Transverse colon (tissue), 4 donors: ENCODE results near the gene GCNT2. TPM values are rescaled to one million over a fixed set of nuclear protein-coding genes. Genes with fewer than 3 reads are reported as not detected.

Experiments
- DNase-seq: peaks from one replicate; pipeline ENCODE4 v3.0.0-alpha.2; 2019
- H3K27ac ChIP-seq, 4 donors: fragments of 200-600 bp; sonication (generic); 2 replicates each; pipeline ENCODE4 v1.5.1; 2016 to 2018; ENCODE audit warnings: inconsistent platforms in 4 of 4
- H3K27me3 ChIP-seq: fragments of 200-600 bp; sonication (generic); 2 replicates; pipeline ENCODE4 v1.5.1; 2017; ENCODE audit warnings: inconsistent platforms
- H3K36me3 ChIP-seq, 4 donors: fragments of 200-600 bp; sonication (generic); 2 replicates each; pipeline ENCODE4 v1.5.1; 2017 to 2019; ENCODE audit warnings: inconsistent platforms in 4 of 4
- H3K4me1 ChIP-seq, 4 donors: fragments of 200-600 bp; sonication (generic); 2 replicates each; pipeline ENCODE4 v1.5.1; 2017 to 2020; ENCODE audit warnings: inconsistent platforms in 4 of 4
- H3K4me3 ChIP-seq, 4 donors: fragments of 200-600 bp; sonication (generic); 1 replicate in 1 of 4; 2 replicates in 3 of 4; pipeline versions ENCODE4 v1.5.1 to v1.6.1; 2017 to 2019; ENCODE audit warnings: inconsistent platforms in 4 of 4
- H3K9me3 ChIP-seq, 2 donors: fragments of 200-600 bp; sonication (generic); 2 replicates each; pipeline ENCODE4 v1.5.1; 2017 to 2019; ENCODE audit warnings: inconsistent platforms in 2 of 2
- CTCF ChIP-seq, 5 experiments: fragments of 200-600 bp in 3 of 5; fragments of 450-650 bp in 2 of 5; sonication (generic) in 3 of 5; IDR thresholded peaks; 1 replicate in 2 of 5; 2 replicates in 3 of 5; pipeline ENCODE4 v1.5.1; 2016 to 2017; ENCODE audit warnings: antibody characterized with exemption in 5 of 5, inconsistent platforms in 3 of 5, mild to moderate bottlenecking in 2 of 5, moderate library complexity in 1 of 5
- EP300 ChIP-seq: sonication (generic); formaldehyde crosslinking; IDR thresholded peaks from one replicate; pipeline ENCODE4 v1.6.1; 2017; ENCODE audit warnings: antibody characterized with exemption, low read depth
- POLR2A ChIP-seq: fragments of 450-650 bp; IDR thresholded peaks from one replicate; pipeline ENCODE4 v1.6.1; 2016; ENCODE audit warnings: antibody characterized with exemption, mild to moderate bottlenecking, moderate library complexity
- POLR2AphosphoS5 ChIP-seq, 3 donors: sonication (generic); formaldehyde crosslinking; IDR thresholded peaks; one replicate each; pipeline ENCODE4 v1.6.1; 2016; ENCODE audit warnings: antibody characterized with exemption in 3 of 3
- WGBS, 2 donors: methylation state at CpG; one replicate each; pipeline ENCODE4 v1.1.5; 2018; ENCODE audit warnings: low coverage in 1 of 2; 5-methylcytosine and 5-hydroxymethylcytosine counted together
- in situ Hi-C, 4 donors: fragments of 200-750 bp; cut with MboI; loops; one replicate each; pipeline versions ENCODE4 v1.15.0 to v1.15.1; 2017; ENCODE audit warnings: low sequenced_read_pairs in 3 of 4, low pct_ligation_motif_present in 1 of 4, low pct_unique_long_range_greater_than_20kb in 1 of 4
- intact Hi-C: fragments of 100-400 bp; cut with DNase I; formaldehyde crosslinking; loops from one replicate; pipeline ENCODE4 v1.15.1; 2023; ENCODE audit warnings: low total_unique reads
- total RNA-seq, 4 donors: library from RNA; depleted of rRNA; stranded (reverse); fragments of >200 nt; gene quantifications; one replicate each; pipeline ENCODE4 v1.1.0, GENCODE V29; 2016

GCNT2 gene
- total RNA-seq, 4 donors from 2014 or later = 18.7 to 53.4 (median 31.3) TPM

DNA sequence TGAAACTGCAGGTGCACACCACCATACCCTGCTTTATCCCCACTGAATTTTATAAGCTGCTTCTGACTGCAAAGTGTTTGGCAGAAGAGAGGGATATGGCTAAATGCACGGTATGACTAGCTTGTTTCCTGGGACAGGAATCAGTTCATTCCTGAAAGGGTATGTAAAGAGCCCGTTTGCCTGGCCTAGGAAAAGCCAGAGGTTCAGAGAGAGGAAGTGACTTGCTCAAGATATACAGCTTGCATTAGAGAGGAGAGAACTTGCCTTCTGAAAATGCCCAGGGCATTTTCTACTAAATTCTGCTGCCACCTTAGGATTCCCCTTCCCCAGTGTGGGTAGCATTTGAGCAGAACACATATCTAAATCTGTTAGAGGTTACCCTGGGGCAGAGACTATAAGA is 683 bp upstream of the GCNT2 start:
- Histone ChIP-seq H3K27ac (peak overlapping the region; percentile 50 to 69 (median 61)), H3K4me3 (no peak overlapping the region), H3K4me1 (peaks cover 0 to 24% (median 3%) of the 10 kb centered on the region in 4 donors), H3K9me3 (no peaks in the 10 kb centered on the region), H3K36me3 (no peaks in the 10 kb centered on the region), H3K27me3 (no peaks in the 10 kb centered on the region)
- DNase-seq = no peak
- TF ChIP-seq CTCF (IDR thresholded peaks at IDR 0.05) (no peak), POLR2A (no peak), POLR2AphosphoS5 (IDR thresholded peaks at IDR 0.05) (no peak), EP300 (no peak)
- intact Hi-C loops (no loop called here), in situ Hi-C loops (no loop called here)
- 40 to 69% methylated on average over 1 to 2 of the region's 2 CpGs for WGBS, 2 donors

DNA sequence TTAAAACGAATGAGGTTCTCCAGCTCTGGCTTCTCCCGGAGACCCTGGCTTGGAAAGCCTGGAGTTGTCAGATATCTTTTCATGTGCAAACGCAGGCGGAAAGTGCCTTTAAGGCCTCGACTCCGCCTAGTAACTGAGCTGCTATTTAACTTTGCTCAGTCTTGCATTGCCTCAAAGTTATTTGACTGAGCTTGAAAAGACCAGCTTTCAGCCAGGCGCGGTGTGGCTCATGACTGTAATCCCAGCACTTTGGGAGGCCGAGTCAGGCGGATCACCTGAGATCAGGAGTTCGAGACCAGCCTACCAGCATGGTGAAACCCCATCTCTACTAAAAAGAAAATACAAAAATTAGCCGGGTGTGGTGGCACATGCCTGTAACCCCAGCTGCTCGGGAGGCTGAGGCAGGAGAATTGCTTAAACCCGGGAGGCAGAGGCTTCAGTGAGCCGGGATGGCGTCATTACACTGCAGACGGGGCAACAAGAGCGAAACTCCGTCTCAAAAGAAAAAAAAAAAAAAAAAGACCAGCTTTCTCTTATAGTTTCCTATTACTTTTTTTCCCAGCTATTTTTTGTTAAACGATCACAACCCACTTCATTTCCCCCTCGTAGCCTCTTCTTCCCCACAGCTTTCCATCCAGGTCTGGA is 1.9 kb downstream of the GCNT2 start:
- intact Hi-C loops = no loop called here
- no peaks in the 10 kb centered on the region for H3K9me3 ChIP-seq
- H3K36me3 ChIP-seq = no peaks in the 10 kb centered on the region
- in situ Hi-C loops = no loop called here
- WGBS, 2 donors = 91 to 96% methylated on average over 18 to 21 of the region's 21 CpGs
- H3K4me3 ChIP-seq = no peak overlapping the region
- H3K4me1 ChIP-seq = peaks cover 0 to 29% (median 5%) of the 10 kb centered on the region in 4 donors
- H3K27me3 ChIP-seq = no peaks in the 10 kb centered on the region
- peak overlapping the region in 3 of 4 donors; percentile 11 to 64 (median 29) for H3K27ac ChIP-seq
- DNase-seq = no peak
- TF ChIP-seq POLR2A (no peak), CTCF (IDR thresholded peaks at IDR 0.05) (no peak)

GRCh38 chr6:10526156-10526555 is 5.0 kb downstream of the GCNT2 start:
- no peak for DNase-seq
- Histone ChIP-seq H3K27me3 (no peaks in the 10 kb centered on the region), H3K9me3 (no peaks in the 10 kb centered on the region), H3K4me3 (no peak overlapping the region), H3K36me3 (no peaks in the 10 kb centered on the region), H3K4me1 (peaks cover 0 to 28% (median 14%) of the 10 kb centered on the region in 4 donors), H3K27ac (no peak overlapping the region)
- in situ Hi-C loops (no loop called here), intact Hi-C loops (no loop called here)
- WGBS, 2 donors = 83 to 86% methylated on average over 6 of the region's 6 CpGs
- TF ChIP-seq CTCF (IDR thresholded peaks at IDR 0.05) (no peak), POLR2A (no peak), POLR2AphosphoS5 (IDR thresholded peaks at IDR 0.05) (no peak), EP300 (no peak)

DNA sequence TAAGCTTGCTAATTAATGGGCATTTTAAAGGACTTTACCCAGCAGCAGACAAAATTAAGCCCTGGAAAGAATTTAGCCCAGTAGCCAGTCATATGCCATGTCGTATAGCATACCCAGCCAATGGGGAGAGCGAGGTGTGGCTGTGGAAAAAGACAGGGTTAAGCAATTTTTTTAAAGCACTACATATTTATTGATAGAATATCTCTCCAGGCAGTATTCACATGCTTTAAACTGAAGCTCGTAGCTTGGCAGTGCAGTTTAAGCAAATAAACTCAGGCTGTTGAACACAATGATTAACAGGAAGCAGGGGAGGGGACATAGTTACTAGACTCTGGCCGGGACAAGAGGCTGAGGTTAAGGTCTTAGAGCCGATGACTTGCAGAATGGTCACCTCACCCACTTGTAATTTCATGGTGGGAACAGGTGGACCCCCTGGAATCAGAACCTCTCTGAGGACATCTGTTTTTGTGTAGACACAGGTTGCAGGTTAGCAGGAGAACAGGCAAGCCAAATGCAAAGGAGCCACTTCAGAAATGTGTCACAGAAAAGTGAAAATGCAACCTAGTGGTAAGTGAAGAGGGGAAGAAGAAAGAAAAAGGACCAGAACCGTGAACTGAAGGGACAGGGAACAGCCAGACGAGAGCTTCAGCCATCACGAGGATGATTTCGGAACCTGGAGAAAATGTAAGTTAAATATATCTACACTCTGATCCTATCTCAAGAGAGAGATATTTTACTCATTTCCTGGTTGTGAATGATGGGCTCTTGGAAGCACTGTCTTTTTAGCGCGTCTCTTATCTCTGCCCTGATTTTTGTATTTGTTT is 7.2 kb downstream of the GCNT2 start:
- WGBS, 2 donors = 23 to 45% methylated on average over 4 to 11 of the region's 11 CpGs
- H3K27me3 ChIP-seq = no peaks in the 10 kb centered on the region
- peak overlapping the region; percentile 6 to 51 (median 28) for H3K4me3 ChIP-seq
- no peaks in the 10 kb centered on the region for H3K36me3 ChIP-seq
- intact Hi-C loops (no loop called here), in situ Hi-C loops (no loop called here)
- TF ChIP-seq CTCF (IDR thresholded peaks at IDR 0.05) (no peak), EP300 (no peak), POLR2AphosphoS5 (IDR thresholded peaks at IDR 0.05) (peak in 2 of 3 donors; percentile 60 to 80), POLR2A (peak; percentile 57)
- peaks cover 0 to 29% (median 15%) of the 10 kb centered on the region in 4 donors for H3K4me1 ChIP-seq
- DNase-seq = peak; percentile 67
- H3K9me3 ChIP-seq = no peaks in the 10 kb centered on the region
- peak overlapping the region; percentile 71 to 80 (median 78) for H3K27ac ChIP-seq
